ENCODE measurements around the gene COL19A1.

DNA sequence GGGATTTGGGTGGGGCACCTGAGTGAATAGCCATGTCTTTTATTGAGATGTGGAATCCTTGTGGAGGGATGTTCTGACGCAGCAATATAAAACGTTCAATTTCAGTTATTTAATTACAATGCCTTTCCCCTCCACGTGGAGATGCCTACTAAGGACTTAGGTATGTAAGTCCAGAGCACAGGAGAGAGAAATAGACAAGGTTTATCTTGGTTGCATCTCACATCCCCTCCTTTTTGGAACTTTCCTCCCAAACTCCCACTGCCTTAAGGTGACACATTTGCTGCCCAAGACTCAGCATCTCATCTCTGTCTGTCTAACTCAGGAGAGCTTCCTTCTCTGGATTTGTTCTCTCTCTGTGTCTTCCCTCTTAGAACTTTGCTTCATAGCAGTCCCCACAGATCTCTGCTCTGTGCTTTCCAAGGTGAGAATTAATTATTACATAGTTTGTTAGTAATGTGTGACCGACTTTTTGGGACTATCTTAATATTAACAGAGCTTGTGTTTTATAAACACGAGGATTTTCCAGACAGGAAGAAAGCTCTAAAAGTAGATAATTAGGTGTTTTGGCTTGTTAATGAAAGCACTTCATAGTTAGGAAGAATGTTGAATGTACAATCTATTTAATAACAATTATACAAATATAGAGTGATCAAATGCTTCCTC lies 52.6 kb downstream of the COL19A1 start:
- TF ChIP-seq HBP1 (CRISPR knock-in tag; IDR thresholded peaks at IDR 0.05; ENCODE audit: low read depth) (no peak), FOXO4 (CRISPR knock-in tag; conservative IDR thresholded peaks at IDR 0.05) (no peak), TERF1 (CRISPR knock-in tag; IDR thresholded peaks at IDR 0.05) (no peak)
